BE2C (cell line): ENCODE results near the gene NEMF.

Source experiments
- DNase-seq: peaks from one replicate; pipeline ENCODE4 v3.0.0-alpha.2; 2020
- H3K27me3 ChIP-seq: fragments of 250-450 bp; sonication (Bioruptor Pico); 2 replicates; pipeline ENCODE4 v1.5.1; 2020; ENCODE audit warnings: mild to moderate bottlenecking
- H3K36me3 ChIP-seq: fragments of 250-450 bp; sonication (Bioruptor Pico); 2 replicates; pipeline ENCODE4 v1.5.1; 2020; ENCODE audit warnings: mild to moderate bottlenecking
- H3K4me1 ChIP-seq: fragments of 250-450 bp; sonication (Bioruptor Pico); 2 replicates; pipeline ENCODE4 v1.5.1; 2020
- H3K4me3 ChIP-seq: 2 replicates; pipeline ENCODE4 v1.5.1; 2011; ENCODE audit warnings: low read depth, low read length
- H3K9me3 ChIP-seq: fragments of 250-450 bp; sonication (Bioruptor Pico); 2 replicates; pipeline ENCODE4 v1.5.1; 2020
- TF ChIP-seq, protein P1 (sequence below): IDR thresholded peaks from 2 replicates; pipeline ENCODE4 v1.5.1; 2012; ENCODE audit warnings: mild to moderate bottlenecking, low read depth, low read length

The NEMF gene

DNA sequence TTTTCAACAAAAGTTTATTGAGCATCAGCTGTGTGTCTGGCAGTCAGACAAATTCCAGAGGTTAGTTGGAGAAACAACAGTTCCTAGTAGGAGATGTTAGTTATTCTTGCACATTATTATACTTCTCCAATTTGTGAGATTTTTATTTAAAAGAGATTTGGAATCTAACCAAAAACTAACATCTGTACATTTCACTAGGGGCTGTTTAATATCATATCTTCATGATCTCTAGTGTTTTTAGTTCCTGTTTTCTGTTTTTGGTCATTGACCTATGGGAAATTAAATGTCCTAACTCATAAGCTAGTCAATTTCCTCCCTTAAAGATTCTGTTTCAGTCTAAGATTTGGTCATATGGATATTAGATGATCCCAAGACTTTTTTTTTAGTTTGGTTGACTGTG, 118.8 kb downstream of the NEMF start:
- no peak for DNase-seq
- TF ChIP-seq, protein P1, sequence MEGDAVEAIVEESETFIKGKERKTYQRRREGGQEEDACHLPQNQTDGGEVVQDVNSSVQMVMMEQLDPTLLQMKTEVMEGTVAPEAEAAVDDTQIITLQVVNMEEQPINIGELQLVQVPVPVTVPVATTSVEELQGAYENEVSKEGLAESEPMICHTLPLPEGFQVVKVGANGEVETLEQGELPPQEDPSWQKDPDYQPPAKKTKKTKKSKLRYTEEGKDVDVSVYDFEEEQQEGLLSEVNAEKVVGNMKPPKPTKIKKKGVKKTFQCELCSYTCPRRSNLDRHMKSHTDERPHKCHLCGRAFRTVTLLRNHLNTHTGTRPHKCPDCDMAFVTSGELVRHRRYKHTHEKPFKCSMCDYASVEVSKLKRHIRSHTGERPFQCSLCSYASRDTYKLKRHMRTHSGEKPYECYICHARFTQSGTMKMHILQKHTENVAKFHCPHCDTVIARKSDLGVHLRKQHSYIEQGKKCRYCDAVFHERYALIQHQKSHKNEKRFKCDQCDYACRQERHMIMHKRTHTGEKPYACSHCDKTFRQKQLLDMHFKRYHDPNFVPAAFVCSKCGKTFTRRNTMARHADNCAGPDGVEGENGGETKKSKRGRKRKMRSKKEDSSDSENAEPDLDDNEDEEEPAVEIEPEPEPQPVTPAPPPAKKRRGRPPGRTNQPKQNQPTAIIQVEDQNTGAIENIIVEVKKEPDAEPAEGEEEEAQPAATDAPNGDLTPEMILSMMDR, result no peak
- H3K9me3 ChIP-seq, result no peaks in the 10 kb centered on the region

DNA sequence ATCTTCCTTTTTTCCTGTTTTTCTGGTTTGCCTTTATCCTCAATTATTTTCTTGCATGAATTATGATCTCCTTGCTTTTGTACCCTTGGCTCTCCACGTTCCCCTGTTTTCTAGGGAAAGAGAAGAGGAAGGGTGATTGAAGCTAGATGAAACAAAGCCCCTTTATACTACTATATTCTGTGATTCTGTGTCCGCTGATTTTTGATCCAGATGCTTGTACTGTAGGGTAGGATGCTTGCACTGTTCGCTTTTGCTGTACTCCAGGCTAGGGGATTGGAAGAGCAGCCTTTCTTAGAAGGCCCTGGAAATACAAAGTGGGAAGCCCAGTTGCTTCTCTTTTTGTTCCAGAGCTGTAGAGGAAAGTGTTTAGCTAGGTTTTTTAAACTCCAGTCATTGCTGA, 119.7 kb downstream of the NEMF start:
- DNase-seq, result no peak
- no peaks in the 10 kb centered on the region for H3K9me3 ChIP-seq
- no peaks in the 10 kb centered on the region for H3K4me1 ChIP-seq
- no peaks in the 10 kb centered on the region for H3K36me3 ChIP-seq
- H3K4me3 ChIP-seq, result no peak overlapping the region
- H3K27me3 ChIP-seq, result peaks cover 5% of the 10 kb centered on the region; the same call in 1 of the 2 replicates
- TF ChIP-seq, protein P1, result no peak

More for the DNA sequence above, 118.8 kb downstream of the NEMF start:
- Histone ChIP-seq H3K4me3 (no peak overlapping the region), H3K27me3 (peaks cover 5% of the 10 kb centered on the region; the same call in 1 of the 2 replicates), H3K4me1 (no peaks in the 10 kb centered on the region), H3K36me3 (no peaks in the 10 kb centered on the region)
